ENCODE results near the gene DPF3. TPM values are rescaled to one million over a fixed set of nuclear protein-coding genes. Genes with fewer than 3 reads are reported as not detected.

Gene DPF3
- total RNA-seq, 2 experiments from 2014 or later = 10.3 to 10.7 TPM

DNA sequence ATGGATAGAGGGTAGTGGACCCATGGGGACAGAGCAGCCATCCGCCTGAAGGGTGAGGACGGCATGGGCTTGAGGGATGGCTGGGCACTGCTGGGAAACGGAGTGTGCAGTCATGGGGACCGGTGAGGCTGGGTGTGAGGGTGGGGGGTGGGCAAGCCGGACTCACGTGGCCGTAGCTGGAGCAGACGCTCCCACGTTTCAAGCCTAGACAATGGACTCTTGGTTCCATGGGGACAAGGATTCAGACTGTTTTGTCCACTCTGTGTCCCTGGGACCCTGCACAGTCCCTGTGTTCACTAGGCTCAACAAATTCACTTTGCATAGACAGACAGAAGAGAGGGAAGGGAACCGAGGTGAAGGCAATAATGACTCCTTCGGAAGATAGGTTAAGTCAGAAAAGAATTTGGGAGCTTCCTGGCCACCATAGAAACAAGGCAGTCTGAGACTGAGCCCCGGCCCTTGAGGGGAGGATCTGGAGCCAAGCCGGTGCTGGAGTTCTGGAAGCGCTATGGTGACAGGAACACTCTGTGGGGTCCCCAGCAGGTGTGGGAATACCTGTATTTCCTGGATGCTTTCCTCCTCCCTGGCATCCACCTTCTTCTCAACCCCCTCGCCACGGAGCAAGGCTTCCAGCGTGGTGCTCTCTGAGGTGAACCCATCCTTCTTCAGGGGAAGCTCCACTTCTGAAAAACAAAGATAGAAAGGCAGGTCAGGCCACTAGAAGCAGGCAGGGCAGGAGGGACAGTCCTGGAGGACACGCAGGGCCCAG, 162.5 kb downstream of the DPF3 start:
- Mint-ChIP-seq H3K4me1 (ENCODE audit: low read depth) (no peaks in the 10 kb centered on the region), H3K9me3 (ENCODE audit: insufficient read depth) (no peaks in the 10 kb centered on the region), H3K4me3 (no peak overlapping the region), H3K27ac (no peak overlapping the region), H3K27me3 (ENCODE audit: low read depth) (peaks cover 13% of the 10 kb centered on the region), H3K36me3 (ENCODE audit: low read depth) (peaks cover 9% of the 10 kb centered on the region)
- POLR2A ChIA-PET = no interaction called here
- DNase-seq = no peak
- CTCF ChIA-PET = no interaction called here
- ATAC-seq = no peak

DNA sequence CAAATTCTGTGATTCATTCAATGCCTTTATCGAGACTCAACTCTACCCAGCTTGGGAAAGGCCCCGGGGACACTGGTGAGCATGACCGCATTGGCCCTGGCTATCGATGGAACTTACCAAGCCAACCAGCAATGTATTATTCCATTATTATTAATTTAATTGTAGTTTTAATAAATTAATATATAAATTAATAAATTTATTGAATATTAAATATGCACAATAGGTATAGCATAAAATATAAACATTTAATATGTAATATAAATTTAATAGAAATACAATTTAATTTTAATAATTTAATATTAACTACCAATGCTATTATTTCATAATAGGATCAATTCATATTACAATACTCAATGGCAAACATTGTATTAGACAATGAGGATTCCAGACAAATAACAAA, 163.4 kb downstream of the DPF3 start:
- ChIA-PET POLR2A (no interaction called here), CTCF (no interaction called here)
- no peak overlapping the region for H3K27ac Mint-ChIP-seq
- no peaks in the 10 kb centered on the region for H3K9me3 Mint-ChIP-seq (ENCODE audit: insufficient read depth)
- ATAC-seq (no peak), DNase-seq (no peak)
- no peak overlapping the region for H3K4me3 Mint-ChIP-seq
- peaks cover 9% of the 10 kb centered on the region for H3K36me3 Mint-ChIP-seq (ENCODE audit: low read depth)
- no peaks in the 10 kb centered on the region for H3K4me1 Mint-ChIP-seq (ENCODE audit: low read depth)
- H3K27me3 Mint-ChIP-seq (ENCODE audit: low read depth) = peaks cover 13% of the 10 kb centered on the region

DNA sequence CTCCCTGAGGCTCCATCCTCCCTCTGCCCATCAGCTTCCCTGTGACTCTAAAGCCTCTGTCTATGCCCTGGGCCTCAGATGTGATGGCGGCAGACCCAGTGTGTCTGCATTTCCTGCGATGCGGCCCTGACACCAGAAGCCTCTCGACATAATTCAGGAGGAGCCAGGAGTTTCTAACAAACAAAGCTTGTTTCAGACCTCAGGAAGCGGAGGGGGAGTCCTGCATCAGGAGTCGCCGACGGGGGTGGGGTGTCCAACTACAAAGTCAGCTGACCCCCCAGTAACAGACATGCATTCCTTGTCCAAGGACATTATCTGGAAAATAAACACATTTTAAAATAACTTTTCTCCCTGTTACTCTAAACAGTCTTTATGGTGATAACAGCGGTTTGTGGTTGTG, 167.5 kb downstream of the DPF3 start:
- no peak overlapping the region for H3K4me3 Mint-ChIP-seq
- peaks cover 3% of the 10 kb centered on the region for H3K27me3 Mint-ChIP-seq (ENCODE audit: low read depth)
- H3K27ac Mint-ChIP-seq = no peak overlapping the region
- ChIA-PET CTCF (no interaction called here), POLR2A (no interaction called here)
- H3K4me1 Mint-ChIP-seq (ENCODE audit: low read depth) = peaks cover 16% of the 10 kb centered on the region
- peaks cover 17% of the 10 kb centered on the region for H3K36me3 Mint-ChIP-seq (ENCODE audit: low read depth)
- no peaks in the 10 kb centered on the region for H3K9me3 Mint-ChIP-seq (ENCODE audit: insufficient read depth)
- DNase-seq = no peak
- ATAC-seq = no peak

DNA sequence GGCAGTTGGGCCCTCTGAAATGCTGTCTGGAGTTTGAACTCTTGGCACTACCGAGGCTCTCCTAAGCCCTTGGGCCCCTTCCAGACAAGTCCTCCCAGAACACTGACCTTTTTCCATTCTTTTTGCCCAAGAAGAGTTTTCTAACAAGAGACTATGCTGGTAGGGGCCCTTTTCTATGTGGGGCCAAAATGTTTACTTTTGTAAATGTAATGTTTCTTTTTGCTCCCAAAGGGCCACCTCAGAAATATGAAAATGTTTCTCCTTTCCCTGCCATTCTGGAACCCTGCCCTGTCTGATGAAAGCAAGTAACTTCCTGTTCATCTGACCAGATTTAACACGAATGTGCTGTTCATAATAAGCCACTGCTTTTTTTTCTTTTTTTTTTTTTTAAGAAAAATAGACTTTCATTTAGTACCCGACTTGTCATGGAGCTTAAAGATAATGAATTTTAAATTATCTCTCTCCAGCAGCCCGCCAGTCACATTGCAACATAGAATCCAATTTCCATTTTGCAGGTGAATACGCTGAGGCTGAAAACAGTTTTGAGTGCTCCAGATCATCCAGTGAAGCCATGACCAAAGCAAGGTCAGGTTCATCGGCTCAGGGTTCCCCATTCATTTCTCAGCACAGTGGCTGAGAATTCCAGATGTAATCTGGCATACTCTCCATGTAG, 169.9 kb downstream of the DPF3 start:
- ChIA-PET CTCF (no interaction called here), POLR2A (no interaction called here)
- Mint-ChIP-seq H3K4me1 (ENCODE audit: low read depth) (peaks cover 21% of the 10 kb centered on the region), H3K4me3 (no peak overlapping the region), H3K36me3 (ENCODE audit: low read depth) (peaks cover 14% of the 10 kb centered on the region), H3K27me3 (ENCODE audit: low read depth) (peaks cover 3% of the 10 kb centered on the region), H3K9me3 (ENCODE audit: insufficient read depth) (no peaks in the 10 kb centered on the region), H3K27ac (no peak overlapping the region)
- ATAC-seq (no peak), DNase-seq (no peak)

DNA sequence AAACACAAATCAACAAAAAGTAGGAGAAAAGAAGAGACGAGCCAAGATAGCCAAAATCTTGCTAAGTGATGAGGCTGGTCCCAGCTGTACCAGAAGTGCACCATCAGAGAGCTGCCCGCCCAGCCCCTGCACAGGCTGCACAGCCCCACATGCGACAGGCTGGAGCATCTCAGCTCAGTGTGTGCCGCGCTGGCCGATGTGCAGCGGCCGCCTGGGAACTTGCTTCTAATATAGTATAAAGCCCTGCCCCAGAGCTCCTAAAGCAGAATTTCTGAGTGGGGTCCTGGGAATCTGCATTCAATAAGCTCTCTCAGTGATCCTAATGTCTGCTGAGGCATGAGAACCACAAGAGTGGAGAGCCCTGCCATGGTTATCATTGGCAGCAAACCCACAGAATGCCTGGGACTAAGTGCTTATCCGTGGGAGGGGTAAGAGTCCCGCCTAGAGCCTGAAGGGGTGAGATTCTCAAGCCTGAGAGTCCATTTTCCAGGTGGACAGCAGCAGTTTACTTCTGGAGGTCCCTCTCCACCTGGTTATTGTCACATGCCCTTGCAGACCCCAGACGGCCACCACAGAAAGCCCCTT, 171.6 kb downstream of the DPF3 start:
- POLR2A ChIA-PET = no interaction called here

DNA sequence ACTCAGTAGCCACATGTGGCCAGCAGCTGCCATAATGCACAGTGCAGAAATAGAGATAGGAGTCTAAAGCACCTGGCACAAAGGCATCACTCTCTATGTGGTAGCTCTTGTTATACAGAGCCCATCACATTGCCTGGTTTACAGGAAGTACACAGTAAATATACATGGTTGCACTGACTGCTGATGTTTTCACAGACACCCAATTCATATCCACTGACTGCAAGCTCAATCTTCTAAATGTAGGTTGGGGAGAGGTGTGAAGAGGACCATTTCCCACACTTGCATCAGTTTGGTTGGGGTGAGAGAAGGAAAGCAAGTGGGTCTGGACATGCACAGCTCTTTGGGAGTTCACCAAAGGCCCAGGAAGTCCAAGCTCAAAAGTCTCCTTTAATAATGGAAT, 172.8 kb downstream of the DPF3 start:
- no peak for DNase-seq
- H3K27ac Mint-ChIP-seq = peak overlapping the region; percentile 19
- no peaks in the 10 kb centered on the region for H3K27me3 Mint-ChIP-seq (ENCODE audit: low read depth)
- peaks cover 36% of the 10 kb centered on the region for H3K4me1 Mint-ChIP-seq (ENCODE audit: low read depth)
- ChIA-PET CTCF (interaction anchor here (1.9 kb wide), 1 partner anchor 207 kb away, joined by 5 read pairs; no protein-coding TSS in a partner anchor), POLR2A (interaction anchor here (1.4 kb wide), 1 partner anchor 202 kb away, joined by 3 read pairs; no protein-coding TSS in a partner anchor)
- no peaks in the 10 kb centered on the region for H3K9me3 Mint-ChIP-seq (ENCODE audit: insufficient read depth)
- H3K36me3 Mint-ChIP-seq (ENCODE audit: low read depth) = peaks cover 10% of the 10 kb centered on the region
- no peak overlapping the region for H3K4me3 Mint-ChIP-seq
- ATAC-seq = peak; percentile 63

More for the DNA sequence above, 171.6 kb downstream of the DPF3 start:
- ATAC-seq (no peak), DNase-seq (no peak)
- Mint-ChIP-seq H3K4me3 (no peak overlapping the region), H3K27ac (no peak overlapping the region), H3K4me1 (ENCODE audit: low read depth) (peaks cover 25% of the 10 kb centered on the region), H3K27me3 (ENCODE audit: low read depth) (peaks cover 3% of the 10 kb centered on the region), H3K36me3 (ENCODE audit: low read depth) (peaks cover 10% of the 10 kb centered on the region), H3K9me3 (ENCODE audit: insufficient read depth) (no peaks in the 10 kb centered on the region)
- CTCF ChIA-PET = no interaction called here

DNA sequence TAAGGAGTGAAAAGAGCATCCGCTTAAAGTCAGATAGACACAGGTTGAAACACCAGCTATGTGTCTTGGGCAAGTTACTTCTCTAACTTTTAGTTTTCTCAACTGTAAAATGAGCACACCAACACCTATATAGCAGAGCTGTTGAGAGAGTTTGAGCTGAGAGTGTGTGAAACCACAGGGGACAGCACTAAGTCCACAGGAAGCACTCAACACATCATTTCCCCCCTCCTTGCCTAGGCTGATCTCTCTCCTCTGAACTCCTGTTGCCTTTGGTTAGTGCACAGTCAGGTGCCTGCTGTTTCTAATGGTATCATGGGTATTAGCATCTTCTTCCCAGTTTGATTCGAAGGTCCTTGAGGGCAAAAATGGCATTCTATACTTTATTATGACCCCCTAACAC, 176.7 kb downstream of the DPF3 start:
- Mint-ChIP-seq H3K27me3 (ENCODE audit: low read depth) (peaks cover 2% of the 10 kb centered on the region), H3K4me1 (ENCODE audit: low read depth) (peaks cover 54% of the 10 kb centered on the region), H3K4me3 (no peak overlapping the region), H3K36me3 (ENCODE audit: low read depth) (peaks cover 6% of the 10 kb centered on the region), H3K9me3 (ENCODE audit: insufficient read depth) (no peaks in the 10 kb centered on the region), H3K27ac (peak overlapping the region; percentile 34)
- DNase-seq (no peak), ATAC-seq (no peak)
- ChIA-PET POLR2A (no interaction called here), CTCF (interaction anchor here (1.0 to 3.1 kb wide), 2 partner anchors 200 to 231 kb away, joined by 3 to 13 read pairs; no protein-coding TSS in a partner anchor)

DNA sequence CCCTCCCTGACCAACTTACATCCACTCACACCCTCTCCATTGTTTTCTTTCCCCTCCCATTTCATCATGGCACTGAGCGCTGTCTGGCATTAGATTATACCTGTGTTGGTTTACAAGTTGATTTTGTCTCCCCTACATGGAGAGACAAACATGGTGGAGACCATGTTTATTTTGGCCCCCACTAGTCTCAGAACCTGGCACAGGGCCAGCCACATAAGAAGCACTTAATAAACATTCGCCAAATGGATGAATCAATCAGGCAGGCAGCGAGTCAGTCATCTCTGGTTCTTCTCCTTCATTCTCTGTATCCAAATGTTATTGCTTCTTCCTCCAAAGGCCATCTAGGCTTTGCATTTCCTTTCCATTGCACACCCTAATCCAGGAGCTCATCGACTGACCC, 177.4 kb downstream of the DPF3 start:
- peaks cover 3% of the 10 kb centered on the region for H3K27me3 Mint-ChIP-seq (ENCODE audit: low read depth)
- peaks cover 52% of the 10 kb centered on the region for H3K4me1 Mint-ChIP-seq (ENCODE audit: low read depth)
- ATAC-seq (no peak), DNase-seq (no peak)
- POLR2A ChIA-PET = no interaction called here
- H3K4me3 Mint-ChIP-seq = no peak overlapping the region
- CTCF ChIA-PET = interaction anchor here (1.0 to 3.1 kb wide), 2 partner anchors 199 to 232 kb away, joined by 3 to 13 read pairs; no protein-coding TSS in a partner anchor
- no peak overlapping the region for H3K27ac Mint-ChIP-seq
- H3K9me3 Mint-ChIP-seq (ENCODE audit: insufficient read depth) = no peaks in the 10 kb centered on the region
- H3K36me3 Mint-ChIP-seq (ENCODE audit: low read depth) = peaks cover 7% of the 10 kb centered on the region

DNA sequence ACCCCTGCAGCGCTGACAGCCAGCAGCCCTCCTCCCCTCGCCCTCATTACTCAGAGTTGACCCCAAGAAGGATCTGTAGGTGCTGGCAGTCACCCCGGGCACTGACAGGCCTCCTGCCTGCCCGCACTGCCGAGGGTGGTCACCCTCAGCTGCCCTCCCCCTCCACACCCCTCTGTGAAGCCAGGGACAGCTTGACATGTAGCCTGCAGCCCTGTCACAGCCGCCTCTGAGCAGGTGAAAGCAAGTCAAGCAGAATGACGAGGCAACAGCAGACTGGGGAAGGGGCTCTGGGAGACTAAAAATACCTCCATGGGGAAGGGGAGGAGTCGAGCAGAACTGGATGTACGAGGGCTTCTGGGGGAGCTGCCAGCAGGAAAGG, 178.1 kb downstream of the DPF3 start:
- ATAC-seq (no peak), DNase-seq (no peak)
- Mint-ChIP-seq H3K4me1 (ENCODE audit: low read depth) (peaks cover 47% of the 10 kb centered on the region), H3K36me3 (ENCODE audit: low read depth) (peaks cover 14% of the 10 kb centered on the region), H3K27ac (no peak overlapping the region), H3K4me3 (no peak overlapping the region), H3K27me3 (ENCODE audit: low read depth) (peaks cover 3% of the 10 kb centered on the region), H3K9me3 (ENCODE audit: insufficient read depth) (no peaks in the 10 kb centered on the region)
- CTCF ChIA-PET = no interaction called here
- POLR2A ChIA-PET = no interaction called here

DNA sequence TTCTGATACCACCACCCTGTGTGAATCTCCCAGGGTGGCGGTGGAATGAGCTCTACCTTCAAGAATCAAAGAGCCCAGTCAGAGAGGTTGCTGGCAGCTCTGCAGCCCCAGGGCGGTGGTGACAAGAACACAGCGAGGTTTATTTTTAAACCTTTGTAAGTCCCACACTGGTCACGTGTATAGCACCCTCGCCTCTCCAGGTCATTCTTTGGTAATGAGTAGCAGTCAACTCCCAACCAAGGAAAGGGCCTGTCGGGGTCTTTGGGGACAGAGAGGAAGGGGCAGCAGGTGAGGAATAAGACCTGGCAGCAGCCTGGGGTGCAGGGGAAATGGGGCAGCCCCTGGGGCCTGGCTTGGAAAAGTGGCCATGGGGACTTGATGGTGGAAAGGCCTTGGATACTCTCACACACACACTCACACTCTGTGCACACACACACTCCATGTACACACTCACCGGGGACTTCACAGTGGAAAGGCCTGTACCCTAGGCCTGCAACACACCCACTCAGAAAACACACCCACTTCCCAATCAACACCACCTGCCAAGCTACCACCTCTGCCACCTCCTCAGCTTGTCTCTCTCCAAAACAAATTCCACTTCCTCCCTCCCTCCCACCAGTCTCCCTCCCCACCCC, 178.6 kb downstream of the DPF3 start:
- H3K27ac Mint-ChIP-seq = peak overlapping the region; percentile 39
- H3K27me3 Mint-ChIP-seq (ENCODE audit: low read depth) = peaks cover 3% of the 10 kb centered on the region
- H3K36me3 Mint-ChIP-seq (ENCODE audit: low read depth) = peaks cover 14% of the 10 kb centered on the region
- no peaks in the 10 kb centered on the region for H3K9me3 Mint-ChIP-seq (ENCODE audit: insufficient read depth)
- ChIA-PET CTCF (interaction anchor here (1.2 kb wide), 1 partner anchor 12 kb away, joined by 3 read pairs; no protein-coding TSS in a partner anchor), POLR2A (no interaction called here)
- H3K4me1 Mint-ChIP-seq (ENCODE audit: low read depth) = peaks cover 47% of the 10 kb centered on the region
- H3K4me3 Mint-ChIP-seq = no peak overlapping the region
- DNase-seq (no peak), ATAC-seq (no peak)

DNA sequence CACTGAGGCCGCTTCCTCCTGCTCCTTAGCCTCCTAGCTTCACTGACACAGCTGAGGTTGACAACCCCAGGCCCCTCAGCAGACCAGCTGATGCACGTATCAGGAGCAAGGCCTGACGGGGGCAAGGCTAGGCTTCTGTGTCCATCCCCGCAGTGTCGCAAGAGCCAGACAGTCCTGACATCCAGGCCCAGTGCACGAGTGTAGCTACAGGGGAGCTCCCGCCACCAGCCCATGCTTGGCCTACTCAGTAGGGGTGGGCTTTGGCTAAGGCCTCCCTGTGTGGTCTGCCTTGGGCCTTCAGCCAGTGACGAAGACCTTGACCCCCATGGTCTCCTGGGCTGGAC, 179.1 kb downstream of the DPF3 start:
- DNase-seq = no peak
- Mint-ChIP-seq H3K36me3 (ENCODE audit: low read depth) (peaks cover 14% of the 10 kb centered on the region), H3K27me3 (ENCODE audit: low read depth) (peaks cover 3% of the 10 kb centered on the region), H3K4me3 (peak overlapping the region; percentile 19), H3K4me1 (ENCODE audit: low read depth) (peaks cover 47% of the 10 kb centered on the region), H3K9me3 (ENCODE audit: insufficient read depth) (no peaks in the 10 kb centered on the region), H3K27ac (peak overlapping the region; percentile 39)
- ChIA-PET POLR2A (no interaction called here), CTCF (interaction anchor here (1.2 kb wide), 1 partner anchor 11 kb away, joined by 3 read pairs; no protein-coding TSS in a partner anchor)
- no peak for ATAC-seq

DNA sequence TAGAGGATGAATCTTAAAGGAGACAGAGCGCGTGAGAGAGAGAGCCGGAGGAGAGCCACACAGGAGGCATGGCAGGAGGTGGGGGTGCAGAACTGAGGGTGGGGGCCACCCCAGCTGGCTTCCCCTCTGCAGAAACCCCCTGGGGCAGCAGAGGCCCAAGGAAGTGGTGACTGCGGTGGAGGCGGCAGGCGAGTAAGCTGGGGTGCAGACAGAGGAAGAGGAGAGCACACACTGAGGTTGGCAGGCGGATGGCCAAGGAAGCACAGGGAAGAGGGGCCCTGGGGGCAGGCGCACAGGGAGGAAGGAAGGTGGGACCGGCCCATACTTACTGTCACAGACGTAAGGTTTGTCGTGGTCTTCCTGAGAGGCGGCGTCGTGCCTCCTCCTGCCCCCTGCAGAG, 179.8 kb downstream of the DPF3 start:
- peak; percentile 77 for ATAC-seq
- ChIA-PET CTCF (interaction anchor here (1.2 kb wide), 1 partner anchor 11 kb away, joined by 3 read pairs; no protein-coding TSS in a partner anchor), POLR2A (no interaction called here)
- H3K36me3 Mint-ChIP-seq (ENCODE audit: low read depth) = peaks cover 11% of the 10 kb centered on the region
- peaks cover 3% of the 10 kb centered on the region for H3K27me3 Mint-ChIP-seq (ENCODE audit: low read depth)
- peak overlapping the region; percentile 68 for H3K27ac Mint-ChIP-seq
- H3K4me3 Mint-ChIP-seq = peak overlapping the region; percentile 48
- H3K9me3 Mint-ChIP-seq (ENCODE audit: insufficient read depth) = no peaks in the 10 kb centered on the region
- peak; percentile 82 for DNase-seq
- H3K4me1 Mint-ChIP-seq (ENCODE audit: low read depth) = peaks cover 47% of the 10 kb centered on the region

Measured in activated CD8-positive, alpha-beta T cell treated with anti-CD3 and anti-CD28 coated beads, Interleukin-2, amount 10 ng/mL, durations not matched to agents 7 days and 5 days (primary cell).